GM19193 (cell line): ENCODE measurements around the gene TNNC2.

Experiments
- POLR2A ChIP-seq: IDR thresholded peaks from 4 replicates; pipeline ENCODE4 v1.6.1; 2011; ENCODE audit not compliant: insufficient read depth, insufficient read length; ENCODE audit errors: extremely low read depth

The TNNC2 gene

DNA sequence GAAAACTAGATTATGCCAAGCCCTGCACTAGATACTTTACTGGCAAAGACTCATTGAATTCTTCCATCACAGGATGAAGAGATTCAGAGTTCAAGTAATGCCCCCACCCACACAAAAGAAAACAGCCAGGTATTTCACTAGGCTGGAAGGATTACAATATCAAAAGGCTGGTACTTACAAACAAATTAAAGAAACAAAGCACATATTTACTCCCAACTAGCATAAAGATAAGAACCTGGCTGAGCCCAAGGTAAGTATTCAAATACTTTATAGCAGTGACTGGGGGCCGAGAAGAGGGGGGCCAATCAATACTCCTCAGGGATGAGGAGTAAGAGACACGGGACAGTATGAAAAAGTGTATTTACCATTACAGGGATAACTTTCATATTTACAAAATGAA, 26.4 kb upstream of the TNNC2 start:
- TF ChIP-seq POLR2A = no peak

DNA sequence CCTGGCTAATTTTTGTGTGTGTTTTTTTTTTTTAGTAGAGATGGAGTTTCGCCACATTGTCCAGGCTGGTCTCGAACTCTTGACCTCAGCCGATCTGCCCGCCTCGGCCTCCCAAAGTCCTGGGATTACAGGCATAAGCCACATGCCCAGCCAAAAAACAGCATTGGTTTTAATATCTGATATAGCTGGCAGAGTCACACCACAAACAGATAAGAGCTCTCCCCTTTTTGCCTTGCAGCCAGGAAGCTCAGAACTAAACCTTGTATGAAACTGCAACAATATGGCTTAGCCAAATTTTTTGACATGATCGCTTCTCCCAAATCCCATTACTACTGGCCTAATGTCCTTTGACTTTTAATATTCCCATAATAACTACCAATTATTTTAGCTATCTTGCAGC, 25.2 kb upstream of the TNNC2 start:
- no peak for TF ChIP-seq POLR2A

DNA sequence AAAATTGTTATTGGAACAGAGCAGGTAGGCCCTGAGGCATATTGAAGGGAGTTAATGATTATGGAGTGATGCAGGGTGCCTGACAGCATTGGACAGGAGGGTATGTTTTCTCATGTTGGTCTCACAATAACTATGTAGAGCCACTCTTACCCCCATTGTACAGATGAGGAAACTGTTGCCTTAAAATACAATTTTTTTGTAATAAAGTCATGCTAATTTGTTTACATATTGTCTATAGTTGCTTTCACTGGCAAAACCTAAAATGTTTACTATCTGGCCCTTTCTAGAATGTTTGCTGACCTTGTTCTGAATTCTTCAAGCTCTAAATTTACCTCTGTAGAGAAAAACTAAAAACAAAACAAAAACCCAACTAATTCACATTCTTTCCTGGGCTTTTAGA, 24.4 kb upstream of the TNNC2 start:
- no peak for TF ChIP-seq POLR2A

DNA sequence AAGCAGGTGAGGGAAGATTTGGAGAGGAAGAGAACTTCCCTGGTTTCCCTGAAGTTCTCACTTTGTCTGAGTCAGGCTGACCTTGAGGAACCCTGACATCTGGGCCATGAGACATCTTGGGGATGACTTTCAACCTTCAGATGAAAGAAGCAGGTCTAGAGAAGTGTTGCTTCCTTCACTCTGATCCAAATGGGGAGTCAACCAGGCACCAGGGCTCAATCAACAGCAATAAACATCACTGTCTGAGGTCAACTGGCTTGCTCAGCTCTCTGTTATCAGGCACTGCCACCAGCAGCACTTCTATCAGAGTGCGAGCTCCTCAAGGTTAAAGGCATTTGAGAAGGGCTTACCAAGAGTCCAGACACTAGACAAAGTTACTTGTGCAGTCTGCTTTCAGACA, 23.8 kb upstream of the TNNC2 start:
- no peak for TF ChIP-seq POLR2A

DNA sequence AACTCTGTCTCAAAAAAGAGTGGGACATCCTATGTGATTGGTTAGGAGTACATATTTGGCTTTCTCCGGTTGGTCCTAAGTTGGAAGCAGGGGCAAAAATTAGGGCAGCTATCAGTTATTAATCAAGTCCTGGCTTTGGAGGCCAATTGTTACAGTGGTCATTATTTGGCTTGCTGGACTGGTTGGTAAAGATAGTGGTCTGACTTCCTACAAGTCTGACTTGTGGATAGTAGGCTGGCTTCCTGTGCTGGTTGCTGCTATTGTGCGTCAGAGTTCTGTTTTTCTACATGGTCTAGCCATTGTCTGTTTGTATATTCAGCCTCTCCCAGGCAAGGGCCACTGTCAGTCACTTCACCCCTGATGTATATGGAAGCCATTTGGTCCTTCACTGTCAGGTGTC, 23.1 kb upstream of the TNNC2 start:
- no peak for TF ChIP-seq POLR2A

DNA sequence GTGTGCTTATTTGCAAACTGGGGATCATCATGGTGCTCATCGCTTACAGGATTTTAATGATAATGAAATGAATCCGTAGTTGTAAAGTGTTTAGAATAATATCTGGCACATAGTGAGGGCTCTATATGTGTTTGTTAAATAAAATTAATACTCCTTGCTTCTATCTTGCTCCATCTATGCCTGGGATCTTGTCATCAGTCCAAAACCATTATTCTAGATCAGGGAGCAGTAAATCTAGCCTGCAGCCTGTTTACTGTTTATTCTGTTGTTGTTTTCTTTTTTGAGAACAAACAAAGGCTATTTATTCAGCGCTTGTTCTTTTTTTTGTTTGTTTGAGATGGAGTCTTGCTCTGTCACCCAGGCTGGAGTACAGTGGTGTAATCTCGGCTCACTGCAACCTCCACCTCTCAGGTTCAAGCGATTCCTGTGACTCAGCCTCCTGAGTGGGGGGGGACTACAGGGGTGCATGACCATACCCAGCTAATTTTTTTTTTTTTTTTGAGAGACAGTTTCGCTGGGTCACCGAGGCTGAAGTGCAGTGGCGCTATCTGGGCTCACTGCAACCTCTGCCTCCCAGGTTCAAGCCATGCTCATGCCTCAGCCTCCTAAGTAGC, 22.0 kb upstream of the TNNC2 start:
- no peak for TF ChIP-seq POLR2A

DNA sequence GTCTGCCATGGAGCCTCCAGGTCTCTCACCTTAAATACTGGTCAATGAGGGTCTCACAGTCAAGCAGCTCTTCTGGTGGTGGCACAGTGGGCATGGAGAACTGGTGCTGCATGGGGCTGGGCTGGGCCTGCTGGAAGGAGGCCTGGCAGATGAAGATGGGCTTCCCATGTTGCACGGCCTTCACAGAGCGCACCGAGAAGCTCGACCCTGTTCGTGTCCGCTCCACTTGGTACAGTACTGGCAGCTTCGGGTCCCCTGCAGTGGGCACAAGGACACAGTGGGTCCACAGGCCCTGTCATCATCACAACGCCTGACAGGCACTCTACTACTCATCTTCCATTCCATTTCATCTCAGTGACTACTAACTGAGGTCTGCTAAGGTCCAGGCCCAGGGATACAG, 21.3 kb upstream of the TNNC2 start:
- no peak for TF ChIP-seq POLR2A

DNA sequence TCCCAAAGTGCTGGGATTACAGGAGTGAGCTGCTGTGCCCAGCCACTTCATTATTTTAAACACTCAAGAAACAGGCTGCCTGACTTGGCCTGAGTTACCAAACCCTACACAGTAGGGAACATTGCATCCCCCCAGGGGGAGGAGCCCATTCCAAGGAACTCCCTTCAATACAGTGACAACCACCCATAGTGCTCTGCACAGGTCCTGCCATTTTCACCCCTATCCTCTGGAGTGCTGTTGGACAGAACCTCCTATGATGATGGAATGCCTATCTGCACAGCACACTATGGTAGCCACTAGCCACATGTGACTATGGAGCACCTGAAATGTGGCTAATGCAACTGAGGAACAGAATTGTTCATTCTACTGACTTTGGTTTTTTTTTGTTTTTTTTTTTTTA, 18.3 kb upstream of the TNNC2 start:
- TF ChIP-seq POLR2A = no peak

DNA sequence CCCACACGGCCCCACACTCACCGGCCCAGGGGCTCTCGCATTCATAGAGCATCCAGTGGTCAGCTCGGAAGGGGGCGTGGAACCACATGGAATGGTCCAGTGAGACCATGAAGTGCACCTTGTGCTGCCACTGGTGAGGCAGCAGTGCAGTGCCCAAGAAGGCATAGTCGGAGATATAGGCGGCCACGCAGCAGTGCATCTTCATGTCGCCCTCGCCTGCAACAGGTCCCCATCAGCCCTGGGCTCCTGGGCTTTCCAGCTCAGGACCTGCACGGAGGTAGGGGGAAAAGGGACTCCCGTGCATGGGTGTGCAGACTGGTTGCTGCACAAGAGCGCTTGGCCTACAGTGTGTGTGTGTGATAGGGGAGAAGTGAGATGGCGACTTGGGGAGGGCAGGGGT, 16.4 kb upstream of the TNNC2 start:
- no peak for TF ChIP-seq POLR2A

DNA sequence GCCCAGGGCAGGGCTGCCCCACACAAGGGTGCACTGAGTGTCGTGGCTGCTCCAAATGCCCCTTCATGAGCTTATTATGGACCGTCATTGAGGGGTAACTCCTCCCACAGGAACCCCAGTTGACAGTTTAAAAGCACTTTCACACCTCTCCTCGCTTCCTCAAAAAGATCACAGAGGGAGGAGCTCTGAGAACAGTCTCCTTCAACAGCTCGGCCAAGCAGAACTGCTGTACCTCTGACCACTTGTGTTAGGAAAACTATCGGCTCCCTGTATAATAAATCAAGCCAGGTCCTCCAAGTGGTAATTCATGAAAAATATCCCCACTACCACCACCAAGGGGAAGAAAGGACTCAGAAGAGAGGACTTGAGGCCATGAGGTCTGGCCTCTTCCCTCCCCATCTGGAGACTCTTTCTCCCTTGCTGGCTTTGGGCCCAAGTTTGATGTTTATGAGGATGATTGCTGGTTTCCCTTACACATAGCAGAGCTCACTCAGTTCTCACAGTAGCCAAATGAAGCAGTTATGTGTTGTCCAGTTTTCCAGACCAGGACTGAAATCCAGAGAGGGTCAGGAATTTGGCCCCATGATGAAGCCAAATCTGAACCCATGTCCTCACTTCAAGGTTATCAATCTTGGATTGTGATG, 15.2 kb upstream of the TNNC2 start:
- TF ChIP-seq POLR2A = no peak

DNA sequence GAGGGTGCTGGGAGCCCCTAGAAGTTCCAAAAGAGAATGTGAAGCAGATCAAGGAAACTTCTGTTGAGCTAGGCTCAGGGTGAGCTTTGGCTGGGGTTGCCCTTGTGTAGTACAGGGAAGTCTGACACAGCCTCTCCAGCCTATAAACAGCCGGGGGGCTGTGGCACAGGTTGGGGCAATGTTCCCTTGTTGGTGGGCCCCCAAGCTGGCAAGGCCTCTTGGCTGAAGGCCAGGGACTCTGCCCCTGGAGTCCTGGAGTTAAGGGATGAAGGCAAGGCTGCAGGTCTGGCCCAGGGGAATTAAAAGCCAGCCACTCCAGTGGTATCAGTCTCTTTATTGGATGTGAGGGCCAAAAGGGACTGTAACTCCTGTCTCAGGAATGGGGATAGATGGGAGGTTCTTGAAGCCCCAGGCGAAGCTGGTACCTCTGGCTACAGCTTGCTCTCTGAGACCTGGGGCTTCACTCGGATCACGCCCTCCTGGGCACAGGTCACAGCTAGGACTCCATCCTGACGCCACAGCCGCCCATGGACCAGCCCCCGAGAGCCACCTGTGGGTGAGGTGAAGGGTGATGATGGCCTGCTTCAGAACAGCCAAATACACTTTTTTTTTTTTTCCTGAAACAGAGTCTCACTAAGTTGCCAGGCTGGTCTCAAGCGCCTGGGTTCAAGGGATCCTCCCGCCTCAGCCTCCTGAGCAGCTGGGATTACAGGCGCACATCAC, 14.5 kb upstream of the TNNC2 start:
- TF ChIP-seq POLR2A = no peak

DNA sequence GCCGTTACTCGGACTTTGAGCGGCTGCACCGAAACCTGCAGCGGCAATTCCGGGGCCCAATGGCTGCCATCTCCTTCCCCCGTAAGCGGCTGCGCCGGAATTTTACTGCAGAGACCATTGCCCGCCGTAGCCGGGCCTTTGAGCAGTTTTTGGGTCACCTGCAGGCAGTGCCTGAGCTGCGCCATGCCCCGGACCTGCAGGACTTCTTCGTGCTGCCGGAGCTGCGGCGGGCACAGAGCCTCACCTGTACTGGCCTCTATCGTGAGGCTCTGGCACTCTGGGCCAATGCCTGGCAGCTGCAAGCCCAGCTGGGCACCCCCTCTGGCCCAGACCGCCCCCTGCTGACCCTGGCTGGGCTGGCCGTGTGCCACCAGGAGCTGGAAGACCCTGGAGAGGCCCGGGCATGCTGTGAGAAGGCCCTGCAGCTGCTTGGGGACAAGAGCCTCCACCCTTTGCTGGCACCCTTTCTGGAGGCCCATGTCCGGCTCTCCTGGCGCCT, 13.6 kb upstream of the TNNC2 start:
- TF ChIP-seq POLR2A = no peak

DNA sequence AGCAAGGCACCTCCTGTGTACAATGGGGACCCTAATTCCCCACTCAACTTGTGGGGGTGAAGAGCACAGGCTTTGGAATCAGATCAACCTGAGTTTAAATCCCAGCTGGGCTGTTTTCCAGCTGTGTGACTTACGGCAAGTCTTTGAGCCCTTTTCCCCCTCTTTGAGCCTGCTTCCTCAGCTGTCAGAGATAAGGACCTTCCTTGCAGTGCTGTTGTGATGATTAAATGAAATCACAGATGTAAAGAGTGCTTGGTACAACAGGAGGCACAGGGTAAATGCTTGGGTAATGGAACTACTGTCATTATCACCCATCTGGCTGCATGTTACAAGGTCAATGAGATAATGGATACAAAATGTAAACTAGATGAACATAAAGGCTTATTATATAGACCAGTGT, 9.7 kb upstream of the TNNC2 start:
- no peak for TF ChIP-seq POLR2A

DNA sequence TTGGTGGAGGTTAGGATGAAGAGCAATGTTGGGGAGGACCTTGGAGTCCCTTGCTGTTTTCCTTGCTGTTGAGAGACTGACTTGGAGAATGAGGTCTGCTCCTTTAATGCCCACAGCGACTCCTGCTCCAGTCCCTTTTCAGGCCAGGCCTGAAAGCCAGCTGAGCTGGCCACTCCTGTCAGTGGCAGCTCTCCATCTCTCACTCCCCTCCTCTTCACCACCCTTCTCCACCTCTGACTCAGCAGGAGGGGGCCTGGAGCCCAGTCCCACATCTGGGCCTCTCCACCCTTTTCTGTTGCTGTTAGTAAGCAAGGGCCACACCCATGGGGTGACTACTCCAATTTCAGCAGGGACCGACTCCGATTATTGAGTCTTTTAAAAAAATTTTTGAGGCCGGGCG, 8.7 kb upstream of the TNNC2 start:
- TF ChIP-seq POLR2A = no peak

DNA sequence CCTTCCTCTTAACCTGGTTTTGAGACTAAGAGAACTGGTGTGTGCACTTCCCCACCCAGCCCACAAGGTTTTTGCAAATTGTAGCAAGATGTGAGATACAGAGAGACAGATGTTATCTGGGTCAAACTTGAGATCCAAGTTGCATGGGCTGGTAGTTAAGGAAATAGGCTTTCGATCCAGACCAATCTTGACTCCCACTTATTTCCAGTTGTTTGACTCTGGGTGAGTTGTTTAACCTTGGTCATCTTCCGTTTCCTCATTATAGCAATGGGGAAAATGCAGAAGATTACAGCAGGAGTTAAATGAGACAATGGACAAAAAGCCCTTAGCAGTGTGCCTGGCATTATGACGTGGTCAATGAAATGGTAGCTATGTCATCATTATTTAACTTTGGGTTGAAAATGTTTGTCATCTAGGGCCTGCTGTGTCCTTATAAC, 8.2 kb upstream of the TNNC2 start:
- TF ChIP-seq POLR2A = no peak

DNA sequence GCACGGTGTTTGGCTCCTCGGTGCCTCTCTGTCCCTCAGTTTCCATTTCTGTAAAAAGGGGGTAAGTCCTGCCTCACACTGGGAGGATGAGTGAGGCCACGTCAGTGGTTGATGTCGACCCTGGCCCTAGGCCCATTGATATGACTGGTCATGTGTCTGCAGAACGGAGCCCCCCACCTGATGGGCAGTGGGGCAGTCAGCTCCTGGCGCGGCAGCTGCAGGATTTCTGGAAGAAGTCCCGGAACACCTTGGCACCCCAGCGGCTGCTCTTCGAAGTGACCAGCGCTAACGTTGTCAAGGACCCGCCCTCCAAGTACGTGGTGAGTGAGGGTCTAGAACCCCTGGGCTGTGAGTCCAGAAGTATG, 7.7 kb upstream of the TNNC2 start:
- no peak for TF ChIP-seq POLR2A

DNA sequence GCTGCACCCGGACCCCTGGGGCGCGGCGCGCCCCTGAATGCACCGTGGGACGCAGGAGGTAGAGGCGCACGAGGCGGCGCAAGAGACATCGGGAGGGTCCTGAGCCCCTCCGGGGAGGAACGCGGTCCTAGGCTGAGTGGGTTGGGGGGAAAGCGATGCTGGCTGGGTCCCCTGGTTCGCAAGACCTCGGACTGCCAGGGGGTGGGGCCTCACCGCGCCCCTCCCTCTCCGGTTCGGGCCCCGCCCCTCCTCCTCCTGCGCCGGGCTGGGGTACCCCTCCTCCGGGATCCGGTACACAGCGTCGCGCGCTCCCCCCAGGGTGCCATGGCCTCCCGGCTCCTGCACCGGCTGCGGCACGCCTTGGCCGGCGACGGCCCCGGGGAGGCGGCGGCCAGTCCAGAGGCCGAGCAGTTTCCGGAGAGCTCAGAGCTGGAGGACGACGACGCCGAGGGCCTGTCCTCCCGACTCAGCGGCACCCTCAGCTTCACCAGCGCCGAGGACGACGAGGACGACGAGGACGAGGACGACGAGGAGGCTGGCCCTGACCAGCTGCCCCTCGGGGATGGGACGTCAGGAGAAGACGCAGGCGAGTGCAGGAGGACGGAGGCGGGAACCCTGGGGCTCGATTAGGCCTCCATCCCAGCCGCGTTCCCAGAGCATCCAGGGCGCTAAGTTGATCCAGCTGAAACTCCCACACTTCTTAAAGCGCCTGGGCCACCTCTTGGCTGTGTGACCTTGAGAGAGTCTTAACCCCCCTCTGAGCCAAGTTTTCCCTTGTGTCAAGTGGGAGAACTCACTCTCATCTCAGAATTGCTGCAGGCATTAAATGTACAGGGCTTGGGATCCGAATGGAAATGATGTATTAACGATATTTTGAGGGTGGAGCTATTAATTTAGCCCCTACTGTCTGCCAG, 7.0 kb upstream of the TNNC2 start:
- TF ChIP-seq POLR2A = no peak
